GM19351 (cell line): ENCODE results near the gene ZNF839.
"Not testable (repeated sequence)": the region's sequence is repeated elsewhere in the genome, so short reads cannot be mapped to it uniquely, and the experiment has no call there.

Experiments
- ATAC-seq: cut with Tn5 transposase; IDR thresholded peaks from one replicate; pipeline ENCODE4 v1.9.1; 2021; ENCODE audit warnings: mild to moderate bottlenecking, moderate library complexity; ENCODE audit not compliant: unreplicated experiment

The ZNF839 gene

GRCh38 chr14:102333795-102334705 lies 14.5 kb downstream of the ZNF839 start:
- ATAC-seq = no peak

- no peak for ATAC-seq
Measured at GRCh38 chr14:102335163-102335562, 15.6 kb downstream of the ZNF839 start.

GRCh38 chr14:102338724-102339123 lies 19.2 kb downstream of the ZNF839 start:
- ATAC-seq = no peak

GRCh38 chr14:102341566-102341965 lies 22.0 kb downstream of the ZNF839 start:
- ATAC-seq = no peak

- ATAC-seq = no peak
Measured at GRCh38 chr14:102342238-102342637, 22.7 kb downstream of the ZNF839 start.

GRCh38 chr14:102344084-102344483 lies 24.5 kb downstream of the ZNF839 start:
- no peak for ATAC-seq

- ATAC-seq = no peak
Measured at GRCh38 chr14:102344485-102344884, 24.9 kb downstream of the ZNF839 start.

- ATAC-seq = no peak
Measured at GRCh38 chr14:102345232-102345631, 25.7 kb downstream of the ZNF839 start.

- no peak for ATAC-seq
Measured at GRCh38 chr14:102346645-102347044, 27.1 kb downstream of the ZNF839 start.

- ATAC-seq = no peak
Measured at GRCh38 chr14:102348376-102348775, 28.8 kb downstream of the ZNF839 start.

GRCh38 chr14:102351023-102351422 lies 31.5 kb downstream of the ZNF839 start:
- no peak for ATAC-seq

GRCh38 chr14:102351593-102351992 lies 32.0 kb downstream of the ZNF839 start:
- ATAC-seq = not testable (repeated sequence)

GRCh38 chr14:102352213-102352612 lies 32.7 kb downstream of the ZNF839 start:
- ATAC-seq = no peak

- ATAC-seq = no peak
Measured at GRCh38 chr14:102353126-102353619, 33.6 kb downstream of the ZNF839 start.

GRCh38 chr14:102356280-102356679 lies 36.7 kb downstream of the ZNF839 start:
- no peak for ATAC-seq

- no peak for ATAC-seq
Measured at GRCh38 chr14:102359341-102359740, 39.8 kb downstream of the ZNF839 start.

GRCh38 chr14:102360388-102360787 lies 40.8 kb downstream of the ZNF839 start:
- ATAC-seq = no peak

- peak; percentile 33 for ATAC-seq
Measured at GRCh38 chr14:102362084-102362483, 42.5 kb downstream of the ZNF839 start.

- ATAC-seq = peak; percentile 89
Measured at GRCh38 chr14:102362545-102363181, 43.1 kb downstream of the ZNF839 start, which contains the start of the genes CINP and TECPR2. TSS of gene CINP (minus strand) at chr14:102362890. CDS start at chr14:102362851, 39 bp downstream. TSS of gene TECPR2 (plus strand) at chr14:102362941. CDS start at chr14:102376722, 13,781 bp downstream.

GRCh38 chr14:102363182-102363943 lies 43.8 kb downstream of the ZNF839 start:
- ATAC-seq = peak; percentile 19

- no peak for ATAC-seq
Measured at GRCh38 chr14:102370305-102370809, 50.8 kb downstream of the ZNF839 start.
